Parathyroid adenoma (tissue), 2 donors: Measurements from ENCODE around the gene PRRC1.

Experiments used
- H2AFZ ChIP-seq: fragments of 300-600 bp; sonication (generic); one replicate; pipeline ENCODE4 v1.7.0; 2017; ENCODE audit warnings: antibody characterized with exemption, mild to moderate bottlenecking
- H3K27ac ChIP-seq: fragments of 300-600 bp; sonication (generic); one replicate; pipeline ENCODE4 v1.7.0; 2017
- H3K27me3 ChIP-seq: fragments of 300-600 bp; sonication (generic); one replicate; pipeline ENCODE4 v1.7.0; 2017; ENCODE audit warnings: low read length; ENCODE audit not compliant: control insufficient read depth, insufficient read depth
- H3K36me3 ChIP-seq: fragments of 300-600 bp; sonication (generic); one replicate; pipeline ENCODE4 v1.7.0; 2017; ENCODE audit warnings: low read length; ENCODE audit not compliant: control insufficient read depth, insufficient read depth
- H3K4me1 ChIP-seq: fragments of 300-600 bp; sonication (generic); one replicate; pipeline ENCODE4 v1.7.0; 2017; ENCODE audit warnings: control low read depth
- H3K4me2 ChIP-seq: fragments of 300-600 bp; sonication (generic); one replicate; pipeline ENCODE4 v1.7.0; 2017; ENCODE audit warnings: low read length
- H3K4me3 ChIP-seq: fragments of 300-600 bp; sonication (generic); one replicate; pipeline ENCODE4 v1.7.0; 2017; ENCODE audit warnings: low read depth, low read length
- H3K79me2 ChIP-seq: fragments of 300-600 bp; sonication (generic); one replicate; pipeline ENCODE4 v1.7.0; 2017; ENCODE audit warnings: control low read depth
- H3K9ac ChIP-seq: fragments of 300-600 bp; sonication (generic); one replicate; pipeline ENCODE4 v1.7.0; 2017; ENCODE audit warnings: mild to moderate bottlenecking
- H3K9me3 ChIP-seq: fragments of 300-600 bp; sonication (generic); one replicate; pipeline ENCODE4 v1.7.0; 2017; ENCODE audit warnings: low read length; ENCODE audit not compliant: control insufficient read depth
- CTCF ChIP-seq: fragments of 300-600 bp; sonication (generic); IDR thresholded peaks from one replicate; pipeline ENCODE4 v1.7.0; 2017; ENCODE audit warnings: antibody characterized with exemption, mild to moderate bottlenecking
- donor health status: primary hyperparathyroidism.

PRRC1 gene

GRCh38 chr5:127550652-127551409 lies 33.4 kb downstream of the PRRC1 start:
- Histone ChIP-seq H3K27ac (no peak overlapping the region), H3K9me3 (no peaks in the 10 kb centered on the region), H3K9ac (no peak overlapping the region), H3K4me1 (peaks cover 3% of the 10 kb centered on the region), H3K4me3 (no peak overlapping the region), H3K79me2 (no peaks in the 10 kb centered on the region), H3K4me2 (no peak overlapping the region), H2AFZ (no peak overlapping the region), H3K27me3 (no peaks in the 10 kb centered on the region), H3K36me3 (no peaks in the 10 kb centered on the region)
- TF ChIP-seq CTCF: no peak

GRCh38 chr5:127551410-127552041 lies 34.1 kb downstream of the PRRC1 start:
- Histone ChIP-seq H3K27me3 (no peaks in the 10 kb centered on the region), H3K79me2 (no peaks in the 10 kb centered on the region), H3K36me3 (no peaks in the 10 kb centered on the region), H3K27ac (no peak overlapping the region), H3K4me2 (no peak overlapping the region), H3K9me3 (no peaks in the 10 kb centered on the region), H3K4me1 (no peaks in the 10 kb centered on the region), H2AFZ (no peak overlapping the region), H3K9ac (no peak overlapping the region), H3K4me3 (no peak overlapping the region)
- TF ChIP-seq CTCF: no peak

- Histone ChIP-seq H3K36me3 (no peaks in the 10 kb centered on the region), H3K27me3 (no peaks in the 10 kb centered on the region), H3K4me3 (no peak overlapping the region), H3K9me3 (no peaks in the 10 kb centered on the region), H2AFZ (no peak overlapping the region), H3K9ac (no peak overlapping the region), H3K27ac (no peak overlapping the region), H3K4me2 (no peak overlapping the region), H3K79me2 (no peaks in the 10 kb centered on the region), H3K4me1 (no peaks in the 10 kb centered on the region)
- TF ChIP-seq CTCF: no peak
Observed at GRCh38 chr5:127555826-127556225, 38.4 kb downstream of the PRRC1 start.

GRCh38 chr5:127556609-127557334 lies 39.3 kb downstream of the PRRC1 start:
- H3K36me3 ChIP-seq: no peaks in the 10 kb centered on the region
- no peak overlapping the region for H3K27ac ChIP-seq
- no peak for TF ChIP-seq CTCF
- no peaks in the 10 kb centered on the region for H3K9me3 ChIP-seq
- H3K9ac ChIP-seq: no peak overlapping the region
- H3K4me3 ChIP-seq: no peak overlapping the region
- no peaks in the 10 kb centered on the region for H3K4me1 ChIP-seq
- no peaks in the 10 kb centered on the region for H3K27me3 ChIP-seq
- H2AFZ ChIP-seq: no peak overlapping the region
- H3K4me2 ChIP-seq: no peak overlapping the region
- H3K79me2 ChIP-seq: no peaks in the 10 kb centered on the region
